H1 (cell line): Measurements from ENCODE around the gene PPME1. TPM values are rescaled to one million over a fixed set of nuclear protein-coding genes. Genes with fewer than 3 reads are reported as not detected.

ENCODE experiments used
- CTCF ChIA-PET: fragments of 300-600 bp; sonication (Branson Sonifier 250); formaldehyde crosslinking; loops from one replicate; lab custom pipeline; 2021; ENCODE audit not compliant: partially characterized antibody; lab: Charles Lee
- POLR2A ChIA-PET: fragments of 300-600 bp; sonication (Branson Sonifier 250); formaldehyde crosslinking; loops from one replicate; lab custom pipeline; 2021; ENCODE audit warnings: inconsistent platforms; ENCODE audit not compliant: partially characterized antibody; lab: Charles Lee
- DNase-seq, 2 experiments: peaks; one replicate each; pipeline versions ENCODE4 v3.0.0 to v3.0.0-alpha.2; 2010 to 2022; ENCODE audit warnings: low spot score in 2 of 2, low read depth in 1 of 2, mixed read lengths in 1 of 2
- FAIRE-seq: peaks from 2 replicates; lab custom pipeline; 2011; peaks lifted over from hg19 to GRCh38; lab: Jason Lieb, UNC
- H2AFZ ChIP-seq: 2 replicates; pipeline ENCODE4 v1.8.1; 2012; ENCODE audit warnings: low read length, inconsistent platforms
- H2AK5ac ChIP-seq: 2 replicates; pipeline ENCODE4 v1.6.1; 2013; ENCODE audit warnings: low read depth, low read length
- H2BK120ac ChIP-seq: replicated peaks from 2 replicates; pipeline ENCODE3; 2013; ENCODE audit warnings: low read depth, low read length, inconsistent platforms
- H2BK12ac ChIP-seq: 2 replicates; pipeline ENCODE4 v1.6.1; 2013; ENCODE audit warnings: low read depth, low read length
- H2BK15ac ChIP-seq: 2 replicates; pipeline ENCODE4 v1.6.1; 2013; ENCODE audit warnings: low read length
- H2BK20ac ChIP-seq: 2 replicates; pipeline ENCODE4 v1.6.1; 2013; ENCODE audit warnings: low read length
- H2BK5ac ChIP-seq: 2 replicates; pipeline ENCODE4 v1.6.1; 2013; ENCODE audit warnings: low read depth, low read length
- H3K14ac ChIP-seq: 2 replicates; pipeline ENCODE4 v1.6.1; 2013; ENCODE audit warnings: inconsistent platforms; ENCODE audit not compliant: insufficient read length
- H3K18ac ChIP-seq: 2 replicates; pipeline ENCODE4 v1.6.1; 2013; ENCODE audit warnings: low read length; ENCODE audit errors: extremely low read depth
- H3K23ac ChIP-seq: 2 replicates; pipeline ENCODE4 v1.6.1; 2013; ENCODE audit warnings: inconsistent platforms; ENCODE audit not compliant: insufficient read length
- H3K23me2 ChIP-seq: 2 replicates; pipeline ENCODE4 v1.6.1; 2013; ENCODE audit warnings: low read depth, low read length
- H3K27ac ChIP-seq: 2 replicates; pipeline ENCODE4 v1.6.1; 2011; ENCODE audit warnings: low read depth, low read length, inconsistent platforms
- H3K27me3 ChIP-seq, 4 experiments: replicated peaks in 1 of 4; 1 replicate in 1 of 4; 2 replicates in 3 of 4; pipeline versions ENCODE4 v1.6.1 to v1.8.1; 2011 to 2013; ENCODE audit warnings: low read length in 3 of 4, mild to moderate bottlenecking in 3 of 4, inconsistent platforms in 2 of 4, mixed read lengths in 2 of 4, moderate library complexity in 1 of 4; ENCODE audit not compliant: control insufficient read depth in 3 of 4, insufficient read depth in 3 of 4; ENCODE audit errors: extremely low read depth in 1 of 4
- H3K36me3 ChIP-seq, 4 experiments: 2 replicates each; pipeline versions ENCODE4 v1.6.1 to v1.8.1; 2011 to 2013; ENCODE audit warnings: mild to moderate bottlenecking in 4 of 4, low read length in 3 of 4, moderate library complexity in 2 of 4, control low read depth in 1 of 4, inconsistent platforms in 1 of 4; ENCODE audit not compliant: insufficient read depth in 4 of 4, control insufficient read depth in 2 of 4
- H3K4ac ChIP-seq: replicated peaks from 2 replicates; pipeline ENCODE3; 2013; ENCODE audit warnings: low read length, low read depth, mixed read lengths, inconsistent platforms; ENCODE audit not compliant: insufficient read length
- H3K4me1 ChIP-seq, 4 experiments: replicated peaks in 1 of 4; 1 replicate in 1 of 4; 2 replicates in 3 of 4; pipeline versions ENCODE4 v1.6.1 to v1.8.1; 2011 to 2013; ENCODE audit warnings: low read length in 3 of 4, inconsistent platforms in 2 of 4, mixed read lengths in 1 of 4; ENCODE audit not compliant: insufficient read depth in 4 of 4, control insufficient read depth in 3 of 4
- H3K4me2 ChIP-seq, 2 experiments: 2 replicates each; pipeline versions ENCODE4 v1.6.1 to v1.8.1; 2011 to 2013; ENCODE audit warnings: low read depth in 2 of 2, low read length in 2 of 2, control low read depth in 1 of 2, inconsistent platforms in 1 of 2, mild to moderate bottlenecking in 1 of 2; ENCODE audit not compliant: insufficient read depth in 1 of 2
- H3K4me3 ChIP-seq, 4 experiments: fragments of 200-600, 300-600 bp in 1 of 4; sonication (generic), shearing (Covaris generic), sonication (Bioruptor Twin) in 1 of 4; 2 replicates each; pipeline versions ENCODE4 v1.5.1 to v1.8.1; 2011 to 2016; ENCODE audit warnings: low read length in 4 of 4, low read depth in 3 of 4, control low read depth in 2 of 4, inconsistent platforms in 2 of 4, mild to moderate bottlenecking in 2 of 4, mixed read lengths in 1 of 4, moderate library complexity in 1 of 4; ENCODE audit not compliant: insufficient read depth in 2 of 4; ENCODE audit errors: extremely low read depth in 1 of 4
- H3K56ac ChIP-seq: replicated peaks from 2 replicates; pipeline ENCODE3; 2013; ENCODE audit warnings: low read depth, mild to moderate bottlenecking, mixed read lengths, low read length, inconsistent platforms; ENCODE audit not compliant: insufficient read length
- H3K79me1 ChIP-seq: 2 replicates; pipeline ENCODE4 v1.6.1; 2013; ENCODE audit warnings: low read depth, low read length, control low read depth
- H3K79me2 ChIP-seq, 2 experiments: 2 replicates each; pipeline versions ENCODE4 v1.6.1 to v1.8.1; 2012 to 2013; ENCODE audit warnings: low read length in 2 of 2, mild to moderate bottlenecking in 2 of 2, inconsistent platforms in 1 of 2; ENCODE audit not compliant: insufficient read depth in 2 of 2, control insufficient read depth in 1 of 2
- H3K9ac ChIP-seq, 4 experiments: replicated peaks in 1 of 4; 1 replicate in 1 of 4; 2 replicates in 3 of 4; pipeline versions ENCODE4 v1.6.1 to v1.8.1; 2011 to 2013; ENCODE audit warnings: low read depth in 3 of 4, low read length in 3 of 4, control low read depth in 2 of 4, mild to moderate bottlenecking in 2 of 4, moderate library complexity in 2 of 4, inconsistent platforms in 1 of 4; ENCODE audit errors: extremely low read depth in 1 of 4
- H3K9me3 ChIP-seq, 2 experiments: 2 replicates each; pipeline versions ENCODE4 v1.6.1 to v1.8.1; 2012 to 2013; ENCODE audit warnings: mild to moderate bottlenecking in 2 of 2, moderate library complexity in 2 of 2, control low read depth in 1 of 2, inconsistent platforms in 1 of 2, low read depth in 1 of 2, low read length in 1 of 2, mixed read lengths in 1 of 2; ENCODE audit not compliant: insufficient read depth in 2 of 2
- H4K20me1 ChIP-seq, 2 experiments: replicated peaks in 1 of 2; 2 replicates each; pipeline versions ENCODE3 to v1.8.1; 2011 to 2013; ENCODE audit warnings: inconsistent platforms in 2 of 2, low read length in 2 of 2, mild to moderate bottlenecking in 1 of 2; ENCODE audit not compliant: insufficient read depth in 2 of 2, control insufficient read depth in 1 of 2
- H4K5ac ChIP-seq: 2 replicates; pipeline ENCODE4 v1.6.1; 2013; ENCODE audit warnings: low read length, low read depth, mixed read lengths, inconsistent platforms; ENCODE audit not compliant: insufficient read length
- H4K8ac ChIP-seq: 2 replicates; pipeline ENCODE4 v1.8.0; 2013; ENCODE audit warnings: mild to moderate bottlenecking, moderate library complexity, low read length, inconsistent platforms; ENCODE audit not compliant: insufficient read depth; ENCODE audit errors: extremely low read depth
- H4K91ac ChIP-seq: replicated peaks from 2 replicates; pipeline ENCODE3; 2013; ENCODE audit warnings: low read length, mixed read lengths, inconsistent platforms; ENCODE audit not compliant: insufficient read length
- CREB1 ChIP-seq: IDR thresholded peaks from 2 replicates; pipeline ENCODE4 v1.6.1; 2012; ENCODE audit warnings: inconsistent platforms
- RAD21 ChIP-seq, 2 experiments: IDR thresholded peaks in 1 of 2; conservative IDR thresholded peaks in 1 of 2; 2 replicates each; pipeline ENCODE4 v1.6.1; 2011; ENCODE audit warnings: low read depth in 2 of 2, low read length in 2 of 2, improper control_type of control experiment in 1 of 2, inconsistent platforms in 1 of 2, mild to moderate bottlenecking in 1 of 2, moderate library complexity in 1 of 2
- RFX5 ChIP-seq: IDR thresholded peaks from 2 replicates; pipeline ENCODE4 v1.6.1; 2011; ENCODE audit warnings: low read depth, low read length, improper control_type of control experiment, borderline replicate concordance
- TAF1 ChIP-seq: IDR thresholded peaks from 2 replicates; pipeline ENCODE4 v1.6.1; 2011; ENCODE audit warnings: mild to moderate bottlenecking, low read depth, low read length
- TAF7 ChIP-seq: optimal IDR thresholded peaks from 2 replicates; pipeline ENCODE3; 2011; ENCODE audit warnings: low read depth, mild to moderate bottlenecking, inconsistent platforms, low read length, moderate library complexity, borderline replicate concordance
- YY1 ChIP-seq: IDR thresholded peaks from 2 replicates; pipeline ENCODE4 v1.6.1; 2011; ENCODE audit warnings: low read depth, mild to moderate bottlenecking, low read length
- polyA plus RNA-seq, 7 experiments: library from polyadenylated mRNA; depleted of rRNA in 3 of 7; stranded (reverse) in 5 of 7; unstranded in 2 of 7; fragments of >200 nt in 5 of 7; fragments of 200-250 nt in 2 of 7; gene quantifications; 1 replicate in 5 of 7; 2 replicates in 1 of 7; 4 replicates in 1 of 7; pipeline versions ENCODE4 v1.2.1 to v1.2.3, GENCODE V29; 2011 to 2013; ENCODE audit warnings: missing spikeins in 2 of 7, mixed read lengths in 2 of 7
- total RNA-seq: library from RNA; stranded (reverse); fragmentation: NEBNext Ultra II Directional; extraction: Animal tissue kit (Norgen Biotek cat#: 25700); gene quantifications from 2 replicates; pipeline ENCODE4 v1.2.1, GENCODE V29; 2021
- TF ChIP-seq, protein P1 (sequence below), 3 experiments: IDR thresholded peaks; 1 replicate in 2 of 3; 2 replicates in 1 of 3; pipeline versions ENCODE4 v1.5.1 to v1.6.1; 2011; ENCODE audit warnings: low read length in 3 of 3, mild to moderate bottlenecking in 3 of 3, inconsistent platforms in 2 of 3, low read depth in 1 of 3, moderate library complexity in 1 of 3; ENCODE audit not compliant: insufficient read depth in 1 of 3; ENCODE audit errors: control extremely low read depth in 1 of 3

Gene PPME1
- total and polyA plus RNA-seq, 2 of the 8 experiments (the other 6 are each of a cell fraction or from before 2014, with no cell fraction given) = 55.1 to 64.5 TPM

- H3K27me3 ChIP-seq = no peaks in the 10 kb centered on the region
- H2BK15ac ChIP-seq = no peak overlapping the region
- TF ChIP-seq RFX5 (no peak), TAF7 (no peak), CREB1 (no peak), YY1 (no peak), TAF1 (no peak), RAD21 (IDR thresholded peaks at IDR 0.05 in 1 of 2, conservative IDR thresholded peaks at IDR 0.05 in 1 of 2; ENCODE audit: low read depth in 2 of 2, low read length in 2 of 2) (no peak)
- TF ChIP-seq, protein P1, sequence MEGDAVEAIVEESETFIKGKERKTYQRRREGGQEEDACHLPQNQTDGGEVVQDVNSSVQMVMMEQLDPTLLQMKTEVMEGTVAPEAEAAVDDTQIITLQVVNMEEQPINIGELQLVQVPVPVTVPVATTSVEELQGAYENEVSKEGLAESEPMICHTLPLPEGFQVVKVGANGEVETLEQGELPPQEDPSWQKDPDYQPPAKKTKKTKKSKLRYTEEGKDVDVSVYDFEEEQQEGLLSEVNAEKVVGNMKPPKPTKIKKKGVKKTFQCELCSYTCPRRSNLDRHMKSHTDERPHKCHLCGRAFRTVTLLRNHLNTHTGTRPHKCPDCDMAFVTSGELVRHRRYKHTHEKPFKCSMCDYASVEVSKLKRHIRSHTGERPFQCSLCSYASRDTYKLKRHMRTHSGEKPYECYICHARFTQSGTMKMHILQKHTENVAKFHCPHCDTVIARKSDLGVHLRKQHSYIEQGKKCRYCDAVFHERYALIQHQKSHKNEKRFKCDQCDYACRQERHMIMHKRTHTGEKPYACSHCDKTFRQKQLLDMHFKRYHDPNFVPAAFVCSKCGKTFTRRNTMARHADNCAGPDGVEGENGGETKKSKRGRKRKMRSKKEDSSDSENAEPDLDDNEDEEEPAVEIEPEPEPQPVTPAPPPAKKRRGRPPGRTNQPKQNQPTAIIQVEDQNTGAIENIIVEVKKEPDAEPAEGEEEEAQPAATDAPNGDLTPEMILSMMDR (IDR thresholded peaks at IDR 0.05; ENCODE audit: control extremely low read depth in 1 of 3, insufficient read depth in 1 of 3, low read depth in 1 of 3, low read length in 3 of 3) = no peak
- no peaks in the 10 kb centered on the region for H3K79me1 ChIP-seq
- H3K27ac ChIP-seq = no peak overlapping the region
- H3K9ac ChIP-seq = no peak overlapping the region
- H3K79me2 ChIP-seq = no peaks in the 10 kb centered on the region
- H3K4me2 ChIP-seq = no peak overlapping the region
- H4K8ac ChIP-seq = no peak overlapping the region
- no peak overlapping the region for H2AFZ ChIP-seq
- FAIRE-seq = no peak
- H3K14ac ChIP-seq = no peak overlapping the region
- no peak overlapping the region for H3K56ac ChIP-seq
- no peak overlapping the region for H4K5ac ChIP-seq
- no peak overlapping the region for H2BK12ac ChIP-seq
- no peak overlapping the region for H3K23ac ChIP-seq
- ChIA-PET POLR2A (no interaction called here), CTCF (interaction anchor here (0.6 kb wide), 1 partner anchor 25 kb away, joined by 3 read pairs; no protein-coding TSS in a partner anchor)
- H3K4me1 ChIP-seq = no peaks in the 10 kb centered on the region
- no peaks in the 10 kb centered on the region for H3K36me3 ChIP-seq
- H4K91ac ChIP-seq = no peak overlapping the region
- no peak for DNase-seq
- no peak overlapping the region for H2BK5ac ChIP-seq
- H3K18ac ChIP-seq = no peak overlapping the region
- H3K9me3 ChIP-seq = no peaks in the 10 kb centered on the region
- H3K23me2 ChIP-seq = no peaks in the 10 kb centered on the region
- no peak overlapping the region for H2AK5ac ChIP-seq
- H3K4me3 ChIP-seq = no peak overlapping the region
- no peak overlapping the region for H2BK20ac ChIP-seq
- no peaks in the 10 kb centered on the region for H4K20me1 ChIP-seq
- H2BK120ac ChIP-seq = no peak overlapping the region
- H3K4ac ChIP-seq = no peak overlapping the region
Measured at GRCh38 chr11:74280494-74280893, 109.4 kb downstream of the PPME1 start.
